Measurements from ENCODE around the gene HOXA10.

- TF ChIP-seq POLR2A (IDR thresholded peaks at IDR 0.05) = no peak
- TF ChIP-seq CTCF (IDR thresholded peaks at IDR 0.05) = no peak
These were observed 16.1 kb upstream of the HOXA10 start for GRCh38 chr7:27189997-27190748.

Data from breast epithelium (tissue), 3 donors.